ENCODE data around the gene KCNK5. TPM values are rescaled to one million over a fixed set of nuclear protein-coding genes. Genes with fewer than 3 reads are reported as not detected.

KCNK5 gene
- total and polyA plus RNA-seq, 11 donors: 0.08 to 2.1 (median 0.27) TPM

- H3K36me3 ChIP-seq: no peaks in the 10 kb centered on the region
- no peak for DNase-seq
- WGBS, 4 donors: 70 to 91% (median 88%) methylated on average over 3 of the region's 3 CpGs
- no peaks in the 10 kb centered on the region for H3K9me3 ChIP-seq
- no peak overlapping the region for H3K4me3 ChIP-seq
- no peak for TF ChIP-seq CTCF (IDR thresholded peaks at IDR 0.05)
- TF ChIP-seq POLR2A (IDR thresholded peaks at IDR 0.05): no peak
- intact Hi-C loops (cut with DNase I): no loop called here
- H3K27ac ChIP-seq: no peak overlapping the region
- no peak for ATAC-seq
- no peaks in the 10 kb centered on the region for H3K4me1 ChIP-seq
- H3K27me3 ChIP-seq: peaks cover 0 to 28% (median 5%) of the 10 kb centered on the region in 9 donors
These were observed 32.5 kb upstream of the KCNK5 start for GRCh38 chr6:39261751-39262150.

- intact Hi-C loops (cut with DNase I): no loop called here
- no peaks in the 10 kb centered on the region for H3K36me3 ChIP-seq
- H3K4me1 ChIP-seq: no peaks in the 10 kb centered on the region
- H3K9me3 ChIP-seq: no peaks in the 10 kb centered on the region
- peaks cover 0 to 28% (median 5%) of the 10 kb centered on the region in 9 donors for H3K27me3 ChIP-seq
- DNase-seq (no peak), ATAC-seq (no peak)
- WGBS, 4 donors: 65 to 85% (median 77%) methylated on average over 2 of the region's 2 CpGs
- no peak overlapping the region for H3K4me3 ChIP-seq
- TF ChIP-seq CTCF (IDR thresholded peaks at IDR 0.05) (no peak), POLR2A (IDR thresholded peaks at IDR 0.05) (no peak)
- no peak overlapping the region for H3K27ac ChIP-seq
These were observed 31.7 kb upstream of the KCNK5 start for GRCh38 chr6:39260953-39261352.

GRCh38 chr6:39260456-39260855 lies 31.2 kb upstream of the KCNK5 start:
- no peak overlapping the region for H3K27ac ChIP-seq
- DNase-seq (no peak), ATAC-seq (no peak)
- TF ChIP-seq POLR2A (IDR thresholded peaks at IDR 0.05) (no peak), CTCF (IDR thresholded peaks at IDR 0.05) (no peak)
- intact Hi-C loops (cut with DNase I): no loop called here
- H3K36me3 ChIP-seq: no peaks in the 10 kb centered on the region
- WGBS, 4 donors: 87 to 92% (median 91%) methylated on average over 2 of the region's 2 CpGs
- H3K4me1 ChIP-seq: no peaks in the 10 kb centered on the region
- no peak overlapping the region for H3K4me3 ChIP-seq
- H3K27me3 ChIP-seq: peaks cover 0 to 28% (median 5%) of the 10 kb centered on the region in 9 donors
- H3K9me3 ChIP-seq: no peaks in the 10 kb centered on the region

DNA sequence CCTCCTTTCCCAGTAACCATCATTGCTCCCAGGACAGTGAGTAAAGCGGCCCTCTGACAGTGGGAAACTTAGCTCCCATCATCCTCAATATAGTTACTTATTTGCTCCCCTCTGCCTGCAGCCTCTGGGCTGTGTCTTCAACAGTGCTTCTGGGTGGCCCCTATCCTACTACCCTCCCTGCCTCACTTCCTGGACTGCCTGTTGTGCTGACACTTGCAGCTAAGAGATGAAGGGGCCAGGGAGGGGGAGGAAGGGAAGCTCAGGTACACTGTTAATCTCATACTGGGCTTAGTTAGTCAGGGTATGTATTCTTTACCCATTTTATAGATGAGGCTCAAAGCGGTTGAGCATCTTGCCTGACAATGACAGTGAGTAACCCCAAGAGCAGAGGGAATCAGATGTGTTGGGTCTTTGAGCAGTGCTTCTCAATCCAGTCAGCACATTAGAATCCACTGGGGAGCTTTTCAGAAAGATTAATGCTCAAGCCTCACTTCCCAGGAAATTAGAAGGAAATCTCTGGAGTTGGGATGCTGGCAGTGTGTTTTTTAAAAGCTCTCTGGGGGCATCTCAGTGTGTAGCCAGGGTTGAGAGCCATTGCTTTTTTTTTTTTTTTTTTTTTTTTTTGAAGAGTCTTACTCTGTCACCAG lies 27.1 kb upstream of the KCNK5 start:
- Histone ChIP-seq H3K4me3 (no peak overlapping the region), H3K27ac (no peak overlapping the region), H3K27me3 (peaks cover 0 to 16% (median 5%) of the 10 kb centered on the region in 9 donors), H3K9me3 (peaks cover 0 to 11% (median 0%) of the 10 kb centered on the region in 12 donors), H3K36me3 (no peaks in the 10 kb centered on the region), H3K4me1 (no peaks in the 10 kb centered on the region)
- intact Hi-C loops (cut with DNase I): no loop called here
- ATAC-seq: no peak
- TF ChIP-seq CTCF (IDR thresholded peaks at IDR 0.05) (no peak), POLR2A (IDR thresholded peaks at IDR 0.05) (no peak)
- DNase-seq: no peak
- 62 to 66% (median 64%) methylated on average over 2 of the region's 2 CpGs for WGBS, 4 donors
